Nephron progenitor cell (in vitro differentiated cells): Measurements from ENCODE around the gene SIGLEC10.

Experiments used
- DNase-seq: peaks from one replicate; pipeline ENCODE4 v3.0.0; 2021
- H3K27ac Mint-ChIP-seq: 2 replicates; pipeline ENCODE4 v1.8.0; 2021; ENCODE audit warnings: mild to moderate bottlenecking, moderate library complexity, mixed read lengths
- H3K27me3 Mint-ChIP-seq: 2 replicates; pipeline ENCODE4 v1.8.0; 2021; ENCODE audit warnings: mild to moderate bottlenecking, low read depth, mixed read lengths; ENCODE audit not compliant: poor library complexity
- H3K36me3 Mint-ChIP-seq: 2 replicates; pipeline ENCODE4 v1.8.0; 2021; ENCODE audit warnings: low read depth, mixed read lengths
- H3K4me1 Mint-ChIP-seq: 2 replicates; pipeline ENCODE4 v1.8.0; 2021; ENCODE audit warnings: mixed read lengths
- H3K4me3 Mint-ChIP-seq: 2 replicates; pipeline ENCODE4 v1.8.0; 2021; ENCODE audit warnings: mild to moderate bottlenecking, moderate library complexity, mixed read lengths
- H3K9me3 Mint-ChIP-seq: 2 replicates; pipeline ENCODE4 v1.8.0; 2021; ENCODE audit warnings: mild to moderate bottlenecking, moderate library complexity, mixed read lengths
- TF ChIP-seq, protein P1 (sequence below): fragments of 200-600 bp; sonication (generic); IDR thresholded peaks from 2 replicates; pipeline ENCODE4 v1.5.0; 2021; ENCODE audit warnings: antibody characterized with exemption

Gene SIGLEC10

DNA sequence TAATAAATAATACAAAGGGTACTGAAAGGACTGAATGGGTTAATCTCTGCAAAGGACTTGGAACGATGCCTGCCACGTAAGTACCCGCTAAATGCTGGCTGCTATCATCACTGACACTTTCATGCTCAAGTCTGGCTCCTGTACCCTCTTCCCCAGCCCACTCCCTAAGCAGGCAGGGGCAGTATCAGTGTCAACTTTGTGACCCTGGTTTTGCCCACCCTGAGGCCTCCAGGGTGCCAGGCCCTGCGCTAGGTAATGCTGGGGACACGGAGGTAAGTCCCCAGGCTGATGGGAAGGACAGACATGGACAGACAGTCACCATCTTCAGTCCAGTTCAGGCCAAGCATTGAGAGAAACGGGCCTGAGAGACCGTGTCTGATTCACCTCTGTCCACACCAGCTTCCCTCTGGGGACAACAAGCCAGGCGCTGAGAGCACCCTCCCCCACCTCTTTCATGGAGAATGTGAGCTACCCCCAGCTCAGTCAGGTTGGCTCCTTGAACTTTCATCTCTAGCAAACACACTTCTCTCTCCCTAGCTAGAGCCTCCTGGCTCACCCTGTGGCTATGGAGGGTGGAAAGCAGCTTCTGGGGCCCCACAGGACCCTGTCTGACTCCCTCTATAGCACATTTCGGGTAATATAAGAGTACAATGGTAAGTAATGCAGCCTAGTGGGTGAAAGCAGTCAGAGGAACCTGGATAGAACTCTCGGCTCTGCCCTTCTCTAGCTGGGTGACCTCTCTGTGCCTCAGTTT, 52.1 kb downstream of the SIGLEC10 start:
- DNase-seq: no peak
- TF ChIP-seq, protein P1, sequence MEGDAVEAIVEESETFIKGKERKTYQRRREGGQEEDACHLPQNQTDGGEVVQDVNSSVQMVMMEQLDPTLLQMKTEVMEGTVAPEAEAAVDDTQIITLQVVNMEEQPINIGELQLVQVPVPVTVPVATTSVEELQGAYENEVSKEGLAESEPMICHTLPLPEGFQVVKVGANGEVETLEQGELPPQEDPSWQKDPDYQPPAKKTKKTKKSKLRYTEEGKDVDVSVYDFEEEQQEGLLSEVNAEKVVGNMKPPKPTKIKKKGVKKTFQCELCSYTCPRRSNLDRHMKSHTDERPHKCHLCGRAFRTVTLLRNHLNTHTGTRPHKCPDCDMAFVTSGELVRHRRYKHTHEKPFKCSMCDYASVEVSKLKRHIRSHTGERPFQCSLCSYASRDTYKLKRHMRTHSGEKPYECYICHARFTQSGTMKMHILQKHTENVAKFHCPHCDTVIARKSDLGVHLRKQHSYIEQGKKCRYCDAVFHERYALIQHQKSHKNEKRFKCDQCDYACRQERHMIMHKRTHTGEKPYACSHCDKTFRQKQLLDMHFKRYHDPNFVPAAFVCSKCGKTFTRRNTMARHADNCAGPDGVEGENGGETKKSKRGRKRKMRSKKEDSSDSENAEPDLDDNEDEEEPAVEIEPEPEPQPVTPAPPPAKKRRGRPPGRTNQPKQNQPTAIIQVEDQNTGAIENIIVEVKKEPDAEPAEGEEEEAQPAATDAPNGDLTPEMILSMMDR: no peak
- Mint-ChIP-seq H3K4me1 (peaks cover 55% of the 10 kb centered on the region), H3K9me3 (no peaks in the 10 kb centered on the region), H3K4me3 (peak overlapping the region; percentile 99), H3K36me3 (no peaks in the 10 kb centered on the region), H3K27ac (peak overlapping the region; percentile 87), H3K27me3 (no peaks in the 10 kb centered on the region)

DNA sequence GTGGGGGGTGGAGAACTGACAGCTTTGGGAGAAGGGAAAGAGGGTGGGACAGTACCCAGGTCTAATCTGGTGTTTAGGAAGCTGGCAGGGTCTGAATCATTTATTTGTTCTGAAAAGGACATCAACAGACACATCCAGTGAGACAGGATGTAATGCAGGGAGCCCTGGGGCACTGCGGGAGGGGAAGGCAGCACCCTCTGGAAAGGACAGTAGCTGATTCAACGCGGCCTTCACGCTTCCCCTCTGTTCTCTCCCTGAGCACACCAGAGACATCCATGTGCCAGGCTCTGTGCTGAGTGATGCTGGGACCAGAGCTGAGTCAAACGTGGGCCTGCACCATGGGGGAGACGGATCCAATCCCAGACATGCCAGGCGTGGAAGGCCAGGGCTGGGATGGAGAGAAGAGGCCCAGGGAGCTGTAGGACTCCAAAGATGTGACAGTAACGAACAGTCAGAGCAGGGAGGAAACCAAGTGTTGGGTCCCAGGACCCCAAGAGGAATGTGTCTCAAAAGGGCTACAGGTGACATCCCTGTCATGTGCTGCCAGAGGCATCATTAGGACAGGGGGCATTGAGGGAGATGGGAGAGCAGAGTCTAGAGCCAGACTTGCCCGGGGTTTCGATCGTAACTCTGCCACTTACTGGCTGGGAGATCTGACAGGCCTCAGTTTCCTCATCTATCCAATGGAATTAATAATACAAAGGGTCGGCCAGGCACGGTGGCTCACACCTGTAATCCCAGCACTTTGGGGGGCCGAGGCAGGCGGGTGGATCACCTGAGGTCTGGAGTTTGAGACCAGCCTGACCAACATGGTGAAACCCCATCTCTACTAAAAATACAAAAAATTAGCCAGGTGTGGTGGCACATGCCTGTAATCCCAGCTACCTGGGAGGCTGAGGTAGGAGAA, 53.0 kb downstream of the SIGLEC10 start:
- peak overlapping the region; percentile 19 for H3K27ac Mint-ChIP-seq
- TF ChIP-seq, protein P1: no peak

DNA sequence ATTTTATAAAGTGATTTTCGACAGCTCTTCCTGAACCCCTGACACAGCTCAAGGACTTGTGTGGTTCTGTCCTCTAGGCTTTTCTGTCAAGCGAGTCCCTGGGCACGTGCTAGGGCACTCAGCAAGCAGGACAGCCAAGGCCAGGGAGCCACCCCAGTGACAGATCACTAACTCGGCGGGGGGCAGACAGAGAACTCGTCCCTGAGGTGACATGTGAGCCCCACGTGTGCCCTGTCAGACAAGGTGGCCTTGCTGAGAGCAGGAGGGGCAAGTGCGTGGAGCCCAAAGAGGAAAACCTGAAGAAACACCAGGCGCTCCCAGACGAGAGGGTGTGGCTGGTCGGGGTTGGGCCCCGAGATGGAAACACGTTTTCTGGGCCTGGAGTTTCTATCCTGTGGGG, 56.2 kb downstream of the SIGLEC10 start:
- Mint-ChIP-seq H3K9me3 (no peaks in the 10 kb centered on the region), H3K36me3 (no peaks in the 10 kb centered on the region), H3K27ac (no peak overlapping the region), H3K27me3 (no peaks in the 10 kb centered on the region), H3K4me3 (no peak overlapping the region), H3K4me1 (peaks cover 60% of the 10 kb centered on the region)
- no peak for DNase-seq
- TF ChIP-seq, protein P1: no peak

More for the DNA sequence above, 53.0 kb downstream of the SIGLEC10 start:
- peaks cover 53% of the 10 kb centered on the region for H3K4me1 Mint-ChIP-seq
- H3K4me3 Mint-ChIP-seq: peak overlapping the region; percentile 56
- no peaks in the 10 kb centered on the region for H3K27me3 Mint-ChIP-seq
- no peaks in the 10 kb centered on the region for H3K9me3 Mint-ChIP-seq
- H3K36me3 Mint-ChIP-seq: no peaks in the 10 kb centered on the region
- no peak for DNase-seq
